M059J (cell line): Measurements from ENCODE around the gene ZNF385B. TPM values are rescaled to one million over a fixed set of nuclear protein-coding genes. Genes with fewer than 3 reads are reported as not detected.

Experiments used
- DNase-seq: peaks from one replicate; pipeline ENCODE4 v3.0.0-alpha.2; 2012; ENCODE audit warnings: low read depth
- total RNA-seq: library from RNA; depleted of rRNA; stranded (reverse); fragments of >200 nt; shearing (Covaris generic); gene quantifications from 2 replicates; pipeline ENCODE4 v1.2.3, GENCODE V29; 2014

Gene ZNF385B
- total RNA-seq, 1 experiment from 2014 or later: 2.4 TPM

DNA sequence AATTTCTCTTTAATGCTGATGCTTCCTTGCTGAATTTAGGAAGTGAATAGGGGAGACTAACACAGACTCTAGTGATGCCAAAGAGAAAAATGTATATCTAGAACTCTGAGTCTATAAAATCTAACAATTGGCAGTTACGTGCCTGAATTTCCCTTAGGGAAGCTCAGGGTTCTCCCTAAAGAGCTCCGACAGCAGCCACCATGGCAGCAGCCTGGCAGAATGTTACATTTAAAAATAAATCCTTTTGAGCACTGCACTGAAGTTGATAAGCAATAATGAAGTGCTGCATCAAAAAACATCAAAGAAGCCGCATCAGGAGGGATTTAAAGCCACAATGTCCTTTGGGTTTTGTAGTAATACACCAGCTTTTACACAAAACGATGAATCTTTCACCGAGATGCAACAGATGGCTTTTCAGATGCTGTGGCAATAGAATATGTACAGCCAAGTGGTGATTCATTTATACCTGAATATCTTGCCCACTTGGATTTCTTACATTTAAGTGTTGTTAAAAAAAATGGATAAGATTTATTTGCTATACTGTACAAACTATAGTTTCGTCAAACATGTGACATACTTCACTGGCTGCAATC lies 305.6 kb downstream of the ZNF385B start:
- DNase-seq: no peak

DNA sequence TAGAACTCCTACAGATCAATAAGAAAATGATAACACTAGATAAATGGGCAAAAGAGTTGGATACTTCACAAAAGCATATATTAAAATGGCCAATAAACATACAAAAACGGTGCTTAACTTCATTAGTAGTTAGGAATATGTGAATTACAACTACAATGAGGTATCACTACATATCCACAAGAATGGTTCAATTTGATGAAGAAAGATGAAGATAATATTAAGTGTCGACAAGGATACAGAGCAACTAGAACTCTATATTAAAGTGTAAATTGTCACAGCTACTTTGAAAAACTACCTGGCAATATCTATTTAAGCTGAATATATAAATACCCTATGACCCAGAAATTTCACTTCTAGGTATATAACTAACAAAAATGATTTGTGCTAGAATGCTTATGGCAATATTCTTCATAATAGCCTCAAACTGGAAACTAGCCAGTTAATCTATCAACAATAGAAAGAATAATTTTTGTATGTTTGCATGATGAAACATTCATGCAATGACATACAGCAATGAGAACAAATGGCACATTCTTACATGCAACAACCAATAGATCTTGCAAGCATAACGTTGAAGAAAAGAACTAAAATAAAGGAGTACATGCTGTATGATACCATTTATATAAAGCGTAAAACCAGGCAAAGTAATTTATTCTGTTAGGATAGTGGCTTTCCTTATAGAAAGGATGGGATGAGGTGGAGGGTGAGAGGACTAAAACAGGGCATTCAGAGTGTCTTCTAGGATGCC lies 306.6 kb downstream of the ZNF385B start:
- DNase-seq: no peak

DNA sequence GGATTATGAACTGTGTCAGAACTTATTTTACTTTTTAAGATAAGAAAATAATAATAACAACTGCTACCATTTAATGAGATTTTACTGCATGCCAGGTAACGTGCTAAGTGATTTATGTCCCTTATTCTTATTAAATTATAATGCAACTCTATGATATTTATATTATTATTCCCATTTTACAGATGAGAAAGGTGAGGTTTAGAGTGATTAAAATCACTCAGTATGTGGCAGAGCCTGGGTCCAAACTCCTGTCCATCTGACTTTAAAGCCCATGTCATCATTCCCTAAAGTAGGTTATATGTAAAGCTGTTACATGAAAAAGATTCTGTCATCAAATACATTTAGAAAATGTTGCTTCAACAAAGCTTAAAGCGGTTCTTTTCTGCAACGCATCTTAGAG lies 308.0 kb downstream of the ZNF385B start:
- DNase-seq: no peak

DNA sequence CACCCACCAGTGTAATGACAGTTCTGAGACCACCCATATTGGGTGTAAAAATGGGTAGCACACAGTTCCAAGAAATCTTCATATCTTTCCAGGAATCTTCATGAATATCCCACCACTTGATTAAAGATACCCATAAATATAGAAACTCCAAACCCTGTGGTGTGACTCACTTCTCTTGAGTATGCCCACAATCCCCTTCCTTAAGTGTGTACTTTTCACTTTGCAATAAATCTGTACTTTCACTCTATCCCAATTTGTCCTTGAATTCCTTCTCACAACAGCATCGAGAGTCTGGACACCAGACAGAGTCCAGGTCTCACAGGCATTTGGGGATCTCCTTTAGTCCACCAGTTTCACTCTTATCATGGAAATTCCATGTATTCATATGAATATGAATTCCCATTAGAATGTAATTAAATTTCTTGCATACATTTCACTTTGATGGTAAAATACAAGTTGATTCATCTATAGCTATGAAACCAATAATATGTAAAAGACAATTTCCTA lies 309.8 kb downstream of the ZNF385B start:
- DNase-seq: no peak

DNA sequence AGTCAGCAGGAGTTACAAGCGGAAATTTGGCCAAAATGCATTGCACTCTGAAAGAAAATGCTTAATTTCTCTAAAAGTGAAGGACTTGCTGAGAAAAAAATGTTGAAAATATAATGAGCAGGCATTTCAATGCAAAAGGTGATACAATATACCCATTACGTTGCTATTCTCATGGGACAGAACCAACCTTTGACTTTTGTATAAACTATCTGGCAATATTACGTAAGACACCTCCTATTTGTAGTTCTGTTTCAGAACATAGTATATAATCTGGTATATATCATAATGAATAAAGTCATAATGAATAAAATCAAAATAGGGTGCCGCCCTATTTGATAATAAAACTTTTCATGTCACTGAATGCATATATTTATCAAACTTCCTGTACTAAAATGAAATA lies 310.6 kb downstream of the ZNF385B start:
- DNase-seq: no peak

DNA sequence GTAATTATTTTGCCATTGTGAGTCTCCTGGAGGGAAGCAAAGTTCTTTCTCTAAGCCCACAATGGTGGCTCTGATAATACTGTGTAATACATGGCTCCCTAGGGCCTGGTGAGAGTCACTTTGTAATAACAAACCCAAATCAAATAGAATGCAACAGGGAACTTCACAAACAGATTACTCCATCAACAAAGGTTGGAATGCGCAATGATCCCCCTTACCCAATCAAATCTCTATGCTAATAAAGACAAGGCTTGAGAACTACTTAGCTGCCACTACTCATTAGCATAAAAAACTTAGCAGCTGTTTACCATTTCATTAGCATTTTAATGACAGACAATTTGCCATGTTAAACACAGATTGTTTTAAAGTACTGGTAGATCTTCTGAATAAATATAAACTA lies 311.2 kb downstream of the ZNF385B start:
- no peak for DNase-seq

DNA sequence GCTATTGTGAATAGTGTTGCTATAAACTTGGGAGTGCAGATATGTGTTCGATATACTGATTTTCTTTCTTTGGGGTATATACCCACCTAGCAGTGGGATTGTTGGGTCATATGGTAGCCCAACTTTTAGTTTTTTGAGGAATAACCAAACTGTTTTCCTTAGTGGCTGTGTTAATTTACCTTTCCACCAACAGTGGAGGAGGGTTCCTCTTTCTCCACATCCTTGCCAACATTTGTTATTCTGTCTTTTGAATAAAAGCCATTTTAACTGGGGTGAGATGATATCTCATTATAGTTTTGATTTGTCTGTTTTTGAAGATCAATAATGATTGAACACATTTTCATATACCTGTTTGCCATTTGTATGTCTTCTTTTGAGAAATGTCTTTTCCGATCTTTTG lies 314.8 kb downstream of the ZNF385B start:
- DNase-seq: no peak

DNA sequence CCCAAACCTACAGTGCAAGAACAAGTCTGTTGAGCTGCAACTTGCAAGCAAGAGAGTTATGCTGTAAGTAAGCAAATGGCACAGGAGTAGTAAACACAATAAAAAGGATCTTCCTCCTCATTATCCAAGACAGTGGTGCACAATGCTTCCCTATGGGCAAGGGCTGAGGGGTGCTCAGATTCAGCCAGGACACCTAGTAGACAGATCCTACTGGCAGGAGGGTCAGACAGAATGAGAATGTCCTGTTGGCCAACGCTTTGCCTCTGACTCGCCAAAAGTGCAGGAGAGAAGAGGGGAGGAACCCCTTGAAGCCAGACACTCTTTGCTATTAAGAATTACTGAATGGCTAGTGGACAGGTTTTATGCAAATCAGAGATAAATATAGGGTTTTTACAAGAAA lies 316.4 kb downstream of the ZNF385B start:
- DNase-seq: no peak

DNA sequence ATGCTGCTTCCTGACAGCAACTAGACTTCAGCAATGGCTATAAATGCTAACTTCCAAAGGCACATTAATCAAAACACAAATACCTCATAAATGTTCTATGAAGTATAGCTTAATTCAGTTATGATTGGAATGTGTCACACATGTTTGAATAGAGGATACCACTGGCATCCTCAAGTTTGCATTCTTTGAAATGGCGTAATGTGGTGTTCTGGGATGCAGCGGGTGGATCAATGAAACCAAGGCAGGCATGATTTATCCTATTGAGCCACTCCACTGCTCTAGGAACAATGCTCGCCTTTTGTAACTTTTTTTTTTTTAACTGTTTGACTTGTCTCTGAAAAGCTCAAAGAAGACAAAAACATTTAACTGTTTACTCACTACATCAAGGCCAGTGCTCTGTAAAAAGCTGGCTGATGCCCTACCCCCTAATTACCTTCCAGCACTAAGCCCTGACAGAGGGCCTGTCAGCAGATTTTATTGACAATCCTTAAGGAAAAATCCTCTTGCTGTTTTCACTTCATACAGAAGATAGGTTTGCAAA lies 318.0 kb downstream of the ZNF385B start:
- DNase-seq: peak; percentile 33

DNA sequence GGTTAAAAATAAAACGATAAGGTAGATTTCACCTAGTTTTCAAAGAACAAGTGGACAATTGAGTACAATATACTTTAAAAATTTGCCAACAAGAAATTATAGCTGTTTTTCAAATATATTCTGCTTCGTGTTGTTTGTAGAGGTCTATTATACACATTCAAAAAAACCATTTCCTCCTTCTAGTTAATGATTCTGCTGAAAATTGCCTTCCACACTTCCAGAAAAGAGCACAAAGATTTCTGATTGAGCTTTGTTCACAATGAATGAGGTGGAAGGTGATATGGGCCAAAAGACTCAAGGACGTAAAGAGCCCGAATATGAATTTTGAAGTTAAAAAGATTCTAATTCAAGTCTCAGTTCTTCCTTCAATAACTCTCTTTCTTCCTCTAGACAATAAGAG lies 319.8 kb downstream of the ZNF385B start:
- DNase-seq: no peak

DNA sequence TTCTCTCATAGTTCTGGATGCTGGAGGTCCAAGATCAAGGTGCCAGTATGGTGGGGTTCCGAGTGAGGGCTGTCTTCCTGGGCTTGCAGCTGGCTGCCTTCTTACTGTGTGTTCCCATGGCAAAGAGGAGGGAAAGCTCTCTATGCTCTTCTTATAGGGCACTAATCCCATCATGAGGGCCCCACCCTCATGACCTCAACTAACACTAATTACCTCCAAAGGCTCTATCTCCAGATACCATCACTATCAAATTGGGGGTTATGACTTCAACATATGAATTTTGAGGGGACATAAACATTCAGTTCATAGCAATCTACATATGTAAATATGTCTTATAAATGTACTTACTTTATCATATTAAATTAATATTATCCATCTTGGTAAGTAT lies 322.3 kb downstream of the ZNF385B start:
- DNase-seq: no peak

DNA sequence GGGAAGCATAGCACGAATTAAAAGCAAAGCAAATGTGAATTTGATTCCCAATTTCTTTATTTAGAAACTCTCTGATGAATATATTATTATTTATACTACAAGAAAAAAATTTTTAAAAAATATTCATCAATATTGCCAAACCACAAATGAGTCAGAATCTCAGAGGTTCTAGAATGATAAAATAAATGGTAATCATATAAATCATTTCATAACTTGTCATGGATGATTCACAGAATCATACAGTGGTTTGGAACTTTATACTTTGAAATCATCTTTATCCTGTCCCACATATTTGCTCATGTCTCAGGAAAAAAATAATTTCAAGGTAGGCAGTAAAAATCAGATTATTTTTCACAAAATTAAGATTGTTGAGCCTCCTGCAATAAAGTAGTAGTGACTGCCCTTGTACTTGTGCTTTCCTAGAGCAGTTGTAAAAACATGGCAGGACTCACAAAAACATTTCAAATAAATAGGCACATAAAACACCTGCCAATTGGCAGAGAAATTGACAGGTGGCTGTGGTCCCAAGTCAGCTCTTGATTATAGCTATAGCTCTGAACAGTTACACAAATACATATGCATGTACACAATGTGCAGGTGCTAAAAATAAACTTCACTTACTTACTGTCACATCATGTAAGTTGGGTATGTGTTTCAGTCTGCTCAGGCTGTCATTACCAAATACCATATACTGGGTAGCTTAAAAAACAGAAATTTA lies 322.8 kb downstream of the ZNF385B start:
- no peak for DNase-seq

DNA sequence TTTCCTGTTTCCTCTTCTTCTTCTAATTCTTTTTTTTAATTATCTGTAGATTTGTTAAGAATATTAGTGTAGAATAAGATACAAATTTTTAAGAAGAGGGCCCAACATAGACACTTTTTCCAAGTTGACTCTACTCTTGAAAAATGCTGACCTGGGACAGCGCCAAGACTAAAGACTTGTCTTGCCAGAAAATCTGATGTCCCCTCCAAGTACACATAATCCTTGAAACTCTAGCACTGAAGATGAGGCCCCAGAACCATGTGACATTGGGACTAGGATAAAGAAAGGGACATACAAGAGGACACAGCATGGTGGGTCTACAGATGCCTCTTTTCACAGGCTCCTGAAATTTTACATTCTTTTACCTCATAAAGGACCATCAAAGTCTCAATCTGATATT lies 325.2 kb downstream of the ZNF385B start:
- no peak for DNase-seq

DNA sequence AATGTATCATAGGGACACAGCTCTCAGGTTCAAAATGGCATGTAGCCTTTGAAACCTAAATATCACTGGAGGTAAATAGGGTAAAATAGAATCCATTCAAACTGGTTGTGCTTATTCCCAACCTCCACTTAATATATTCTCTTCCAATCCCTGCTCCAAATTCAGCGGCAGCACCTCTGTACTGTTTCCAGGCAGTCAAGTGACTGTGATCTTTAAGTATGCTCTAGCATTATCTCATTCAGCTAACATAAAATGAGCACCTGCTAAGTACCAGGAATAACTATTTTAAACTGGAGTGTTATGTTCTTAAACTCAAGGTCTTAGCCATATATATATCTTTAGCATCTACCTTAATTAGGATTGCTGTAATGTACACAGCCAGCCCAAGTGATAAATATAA lies 327.5 kb downstream of the ZNF385B start:
- DNase-seq: no peak

DNA sequence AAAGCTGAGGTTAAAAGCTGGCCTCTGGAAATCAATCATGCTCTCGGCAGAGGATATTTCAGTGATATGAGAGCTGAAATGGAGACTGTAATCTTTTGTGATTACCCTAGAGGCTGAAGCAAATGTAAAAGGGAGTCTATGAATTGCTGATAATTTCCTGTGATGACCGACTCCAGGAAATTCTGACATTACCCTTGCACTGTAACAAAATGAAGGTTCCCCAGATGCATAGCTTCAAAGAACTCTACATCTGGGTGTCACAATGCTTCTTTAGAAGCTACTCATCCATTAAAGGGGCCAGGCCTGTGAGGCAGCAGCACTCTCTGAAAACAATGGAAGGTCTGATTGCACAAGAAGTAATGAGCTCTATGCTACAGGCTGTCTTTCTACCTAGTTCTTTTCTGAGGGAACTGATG lies 328.5 kb downstream of the ZNF385B start:
- DNase-seq: no peak

DNA sequence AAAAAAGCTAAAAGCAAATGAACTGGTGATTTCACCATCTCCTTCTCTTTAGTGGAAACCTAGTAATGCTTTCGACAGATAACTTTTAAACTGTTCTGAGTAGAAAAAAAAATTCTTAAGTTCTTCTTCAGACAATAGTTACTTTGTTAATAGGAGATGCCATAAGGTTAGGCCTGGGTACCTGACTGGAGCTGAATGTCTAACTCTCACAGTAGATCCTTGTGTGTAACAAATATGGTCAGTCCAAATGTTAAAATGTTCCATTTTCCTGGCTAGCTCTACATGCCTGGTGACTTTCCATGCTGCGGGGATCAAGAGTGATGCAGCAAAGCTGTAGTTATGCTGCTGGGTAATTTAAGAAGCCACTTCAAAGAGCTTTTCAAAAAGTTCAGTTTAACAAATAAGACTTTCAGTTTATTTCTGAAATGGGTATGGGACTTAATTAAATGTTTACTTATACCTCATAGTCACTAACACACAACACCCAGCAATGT lies 332.8 kb downstream of the ZNF385B start:
- no peak for DNase-seq

DNA sequence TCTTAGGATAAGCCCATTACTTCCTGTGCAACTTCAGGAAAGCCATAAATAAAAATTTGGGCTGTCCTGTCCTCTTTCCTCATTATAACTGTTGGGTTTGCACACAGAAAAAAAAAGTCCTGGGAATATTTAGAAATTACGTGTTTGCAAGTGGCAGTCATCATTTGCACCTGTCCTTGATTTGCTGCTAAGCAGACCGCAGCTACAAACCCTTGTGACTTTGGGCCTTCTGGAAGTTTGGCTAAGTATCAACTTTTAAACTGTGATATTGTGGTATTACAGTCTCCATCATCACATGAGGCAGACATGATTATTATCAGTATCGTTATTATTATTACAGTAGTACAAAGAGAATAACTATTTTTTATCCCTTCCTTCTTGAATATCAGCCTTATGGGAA lies 336.1 kb downstream of the ZNF385B start:
- DNase-seq: no peak

DNA sequence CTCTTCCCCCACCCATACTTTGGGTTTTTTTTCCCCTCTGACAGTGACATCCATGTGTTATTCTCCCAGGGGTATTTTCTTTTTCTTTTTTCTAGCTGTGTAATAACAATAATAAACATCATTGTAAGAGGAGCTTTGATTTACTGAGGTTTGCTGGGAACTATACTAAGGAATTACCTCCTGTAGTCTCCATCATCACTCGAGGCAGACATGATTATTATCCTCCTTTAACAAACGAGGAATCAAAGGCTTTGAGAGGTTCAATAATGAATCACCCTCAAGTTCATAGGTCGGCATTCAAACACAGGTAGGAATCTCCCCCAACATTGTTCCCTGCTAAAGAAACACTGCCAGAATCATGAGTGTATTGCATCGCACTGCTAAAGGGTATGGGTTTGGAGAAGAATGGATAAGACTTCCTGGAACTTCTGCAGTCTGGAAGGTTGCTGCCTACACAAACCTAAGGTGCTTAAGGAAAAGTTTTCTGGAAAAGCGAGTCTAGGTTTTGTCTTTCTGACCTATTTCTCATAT lies 336.5 kb downstream of the ZNF385B start:
- peak; percentile 11 for DNase-seq

DNA sequence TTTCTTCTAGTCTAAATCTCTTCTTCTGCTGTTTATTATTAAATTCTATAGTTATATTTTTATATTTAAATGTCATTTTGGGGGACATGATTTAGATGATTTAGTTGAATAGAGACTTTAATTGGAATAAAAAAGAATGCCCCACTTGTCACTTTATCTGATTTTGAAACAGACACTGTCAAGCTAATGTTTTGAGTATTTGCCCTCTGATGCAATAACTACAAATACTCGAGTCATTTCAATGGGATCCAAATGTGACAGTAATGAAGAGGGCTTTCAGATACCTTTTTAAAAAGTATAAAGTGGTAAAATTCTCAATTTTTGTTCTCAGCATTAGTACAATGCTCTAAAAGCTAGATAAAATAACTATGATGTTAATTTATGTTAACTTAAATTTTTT lies 339.5 kb downstream of the ZNF385B start:
- DNase-seq: no peak

DNA sequence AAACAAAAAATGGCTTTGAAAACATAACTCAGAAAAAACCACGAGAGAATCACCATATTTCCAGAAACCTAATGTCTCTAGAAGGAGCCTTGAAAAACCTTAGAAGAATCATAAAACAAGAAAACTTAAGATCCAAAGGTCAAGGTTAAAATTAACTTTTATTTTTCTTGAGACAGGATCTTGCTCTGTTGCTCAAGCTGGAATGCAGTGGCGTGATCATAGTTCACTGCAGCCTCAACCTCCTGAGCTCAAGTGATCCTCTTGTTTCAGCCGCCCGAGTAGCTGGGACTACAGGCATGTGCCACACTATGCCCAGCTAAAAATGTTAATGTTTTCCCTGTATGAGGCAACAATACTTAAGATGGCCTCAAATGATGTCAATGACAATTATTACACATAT lies 342.6 kb downstream of the ZNF385B start:
- no peak for DNase-seq

DNA sequence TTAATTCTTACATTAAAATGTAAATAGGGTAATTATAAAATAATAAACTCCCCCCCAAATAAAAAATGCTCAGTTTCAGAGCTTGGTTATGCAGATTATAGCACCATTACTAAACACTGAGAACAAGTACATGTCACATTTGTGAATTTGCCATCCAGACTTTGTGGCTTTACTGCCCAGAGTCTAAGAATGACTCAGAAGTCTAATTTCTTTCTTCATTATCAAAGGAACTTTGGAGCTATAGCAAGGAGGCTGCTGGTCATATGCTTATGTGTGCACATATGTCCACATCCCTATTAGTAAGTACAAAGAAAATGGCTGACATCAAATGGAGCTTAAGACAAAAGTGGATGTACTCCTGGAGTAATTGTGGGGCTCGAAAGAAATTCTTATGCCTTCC lies 348.2 kb downstream of the ZNF385B start:
- peak; percentile 20 for DNase-seq
